Subcutaneous preadipocyte (primary cell): Measurements from ENCODE around the gene FAM185A. TPM values are rescaled to one million over a fixed set of nuclear protein-coding genes. Genes with fewer than 3 reads are reported as not detected.

Experiments used
- small RNA-seq: library from RNA; depleted of rRNA; stranded (forward); fragments of <200 nt; gene quantifications from one replicate; pipeline ENCODE3, GENCODE V24; 2012
- total RNA-seq: library from RNA; depleted of rRNA; stranded (reverse); fragments of >200 nt; gene quantifications from 2 replicates; pipeline ENCODE4 v1.2.3, GENCODE V29; 2012

FAM185A gene
- total RNA-seq = 7.0 and 9.6 TPM in 2 replicates

GRCh38 chr7:102748605-102749444 lies at the start of gene FAM185A:
Gene FAM185A, plus strand, starts transcription at chr7:102748999. Its CDS starts 209 bp downstream, at chr7:102749208.

Small RNAs within 50 kb of the gene (small RNA-seq; reads per million reads assigned to genes)
- gene RNU6-1136P = not detected

Other genes starting within 250 kb of the FAM185A start
- 0.20 and 0.73 TPM in 2 replicates for gene RASA4B, start 231.2 kb upstream of the FAM185A start, total RNA-seq
- 2.9 and 3.7 TPM in 2 replicates for gene UPK3BL2, start 205.3 kb upstream of the FAM185A start, total RNA-seq
- not detected in 2 replicates for gene SPDYE2, start 197.8 kb upstream of the FAM185A start, total RNA-seq
- gene POLR2J3, start 176.4 kb upstream of the FAM185A start, total RNA-seq = 30.9 and 38.7 TPM in 2 replicates
- gene RASA4, start 132.2 kb upstream of the FAM185A start, total RNA-seq = 1.4 and 3.3 TPM in 2 replicates
- 3.3 and 11.5 TPM in 2 replicates for gene UPK3BL1, start 106.2 kb upstream of the FAM185A start, total RNA-seq
- gene SPDYE2B, start 98.7 kb upstream of the FAM185A start, total RNA-seq = not detected in 2 replicates
- gene POLR2J2, start 77.3 kb upstream of the FAM185A start, total RNA-seq = 2.6 and 8.0 TPM in 2 replicates
- gene LRRC17, start 164.0 kb downstream of the FAM185A start, total RNA-seq = 2.6 and 9.6 TPM in 2 replicates